ENCODE measurements around the gene MYH7.

Gene MYH7

DNA sequence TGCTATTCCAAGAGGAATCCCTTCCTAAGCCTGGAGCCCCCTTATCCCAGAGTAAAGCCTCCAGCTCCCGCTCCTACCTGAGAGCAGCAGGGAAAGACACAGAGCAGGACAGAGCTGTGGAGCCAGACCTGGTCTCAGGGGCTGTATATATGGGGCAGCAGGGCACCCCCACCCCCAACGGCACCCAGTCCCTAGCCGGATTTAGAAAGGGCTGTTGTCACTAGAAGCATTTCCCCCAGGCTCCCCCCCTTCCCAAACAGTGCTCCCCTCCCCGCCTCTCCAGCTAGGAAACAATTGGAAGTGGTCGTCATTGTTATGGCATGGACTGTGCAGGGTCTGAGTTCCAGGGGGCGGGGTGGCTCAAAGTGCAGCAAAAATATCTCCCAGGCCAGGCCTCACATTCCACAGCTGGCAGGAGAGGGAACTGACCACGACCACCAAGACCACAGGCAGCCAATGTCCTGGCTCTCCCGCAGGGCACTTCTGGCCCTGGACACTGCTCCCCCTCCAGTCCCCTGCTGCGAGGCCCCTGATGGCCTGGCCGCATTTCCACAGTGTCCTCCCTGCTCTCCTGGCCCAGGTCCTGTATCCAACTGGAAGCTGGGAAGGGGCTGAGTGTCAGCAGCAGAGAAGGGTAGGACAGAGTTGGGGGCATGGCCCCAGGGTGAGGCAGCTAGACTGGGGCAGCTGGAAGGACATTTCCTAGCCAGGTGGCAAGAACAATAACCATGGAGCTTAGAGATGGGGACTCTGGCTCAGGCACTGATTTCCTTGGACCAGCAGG lies at the start of gene MYH7:
MYH7 (minus strand) TSS at position 118 of the 784 bp plus-strand sequence. CDS start 1,928 bp downstream, outside the sequence.
- DNase-seq (ENCODE audit: low spot score), result no peak
- TF ChIP-seq, protein P1, sequence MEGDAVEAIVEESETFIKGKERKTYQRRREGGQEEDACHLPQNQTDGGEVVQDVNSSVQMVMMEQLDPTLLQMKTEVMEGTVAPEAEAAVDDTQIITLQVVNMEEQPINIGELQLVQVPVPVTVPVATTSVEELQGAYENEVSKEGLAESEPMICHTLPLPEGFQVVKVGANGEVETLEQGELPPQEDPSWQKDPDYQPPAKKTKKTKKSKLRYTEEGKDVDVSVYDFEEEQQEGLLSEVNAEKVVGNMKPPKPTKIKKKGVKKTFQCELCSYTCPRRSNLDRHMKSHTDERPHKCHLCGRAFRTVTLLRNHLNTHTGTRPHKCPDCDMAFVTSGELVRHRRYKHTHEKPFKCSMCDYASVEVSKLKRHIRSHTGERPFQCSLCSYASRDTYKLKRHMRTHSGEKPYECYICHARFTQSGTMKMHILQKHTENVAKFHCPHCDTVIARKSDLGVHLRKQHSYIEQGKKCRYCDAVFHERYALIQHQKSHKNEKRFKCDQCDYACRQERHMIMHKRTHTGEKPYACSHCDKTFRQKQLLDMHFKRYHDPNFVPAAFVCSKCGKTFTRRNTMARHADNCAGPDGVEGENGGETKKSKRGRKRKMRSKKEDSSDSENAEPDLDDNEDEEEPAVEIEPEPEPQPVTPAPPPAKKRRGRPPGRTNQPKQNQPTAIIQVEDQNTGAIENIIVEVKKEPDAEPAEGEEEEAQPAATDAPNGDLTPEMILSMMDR (IDR thresholded peaks at IDR 0.05; ENCODE audit: extremely low read depth, missing control alignments), result no peak

DNA sequence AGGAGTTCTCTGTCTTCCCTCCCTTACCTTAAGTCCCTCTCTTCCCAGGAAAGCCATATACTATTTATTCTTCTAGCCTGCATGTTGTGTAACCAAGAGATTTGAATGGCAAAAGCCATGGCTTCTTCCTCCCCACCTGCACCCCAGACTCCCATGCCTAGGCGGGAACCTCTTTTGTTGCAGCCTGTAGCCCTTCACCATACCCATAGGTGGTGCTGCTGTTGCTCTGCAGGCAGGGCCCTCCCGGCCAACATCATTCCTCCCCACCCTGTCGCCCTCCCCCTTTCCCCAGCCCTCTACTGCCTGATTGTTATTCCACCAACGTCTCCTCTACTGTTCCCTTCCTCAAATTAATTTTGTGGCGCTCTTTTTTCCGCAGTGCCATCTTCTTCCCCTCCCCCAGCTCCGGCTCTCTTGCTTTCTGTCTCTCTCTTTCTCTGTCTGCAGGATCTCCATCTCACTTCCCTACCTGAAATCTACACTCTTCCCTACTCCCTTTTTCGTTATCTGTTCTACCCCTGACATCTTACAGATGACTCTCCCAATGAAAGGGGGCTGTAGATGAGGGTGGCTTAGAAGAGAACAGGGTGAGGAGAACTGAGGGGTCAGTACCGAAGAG lies 47.9 kb upstream of the MYH7 start:
- DNase-seq (ENCODE audit: low spot score), result peak; percentile 34
- TF ChIP-seq, protein P1 (IDR thresholded peaks at IDR 0.05; ENCODE audit: extremely low read depth, missing control alignments), result no peak

DNA sequence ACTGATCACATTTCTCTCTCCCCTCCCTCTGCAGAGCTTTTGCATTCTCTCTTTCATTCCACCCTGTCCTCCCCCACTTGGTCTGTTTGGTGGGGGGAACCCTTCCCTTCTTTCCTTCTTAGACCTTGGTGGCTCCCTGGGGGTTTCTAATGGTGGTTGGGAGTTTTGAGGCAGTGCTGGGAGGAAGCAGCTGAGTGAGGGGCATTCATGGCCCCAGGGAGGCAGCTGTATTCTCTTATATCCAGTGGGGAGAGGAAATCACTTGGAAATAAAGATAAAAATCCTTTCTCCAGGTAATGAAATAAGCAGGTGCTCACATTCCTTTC lies 47.3 kb upstream of the MYH7 start:
- no peak for DNase-seq (ENCODE audit: low spot score)
- TF ChIP-seq, protein P1 (IDR thresholded peaks at IDR 0.05; ENCODE audit: extremely low read depth, missing control alignments), result no peak

DNA sequence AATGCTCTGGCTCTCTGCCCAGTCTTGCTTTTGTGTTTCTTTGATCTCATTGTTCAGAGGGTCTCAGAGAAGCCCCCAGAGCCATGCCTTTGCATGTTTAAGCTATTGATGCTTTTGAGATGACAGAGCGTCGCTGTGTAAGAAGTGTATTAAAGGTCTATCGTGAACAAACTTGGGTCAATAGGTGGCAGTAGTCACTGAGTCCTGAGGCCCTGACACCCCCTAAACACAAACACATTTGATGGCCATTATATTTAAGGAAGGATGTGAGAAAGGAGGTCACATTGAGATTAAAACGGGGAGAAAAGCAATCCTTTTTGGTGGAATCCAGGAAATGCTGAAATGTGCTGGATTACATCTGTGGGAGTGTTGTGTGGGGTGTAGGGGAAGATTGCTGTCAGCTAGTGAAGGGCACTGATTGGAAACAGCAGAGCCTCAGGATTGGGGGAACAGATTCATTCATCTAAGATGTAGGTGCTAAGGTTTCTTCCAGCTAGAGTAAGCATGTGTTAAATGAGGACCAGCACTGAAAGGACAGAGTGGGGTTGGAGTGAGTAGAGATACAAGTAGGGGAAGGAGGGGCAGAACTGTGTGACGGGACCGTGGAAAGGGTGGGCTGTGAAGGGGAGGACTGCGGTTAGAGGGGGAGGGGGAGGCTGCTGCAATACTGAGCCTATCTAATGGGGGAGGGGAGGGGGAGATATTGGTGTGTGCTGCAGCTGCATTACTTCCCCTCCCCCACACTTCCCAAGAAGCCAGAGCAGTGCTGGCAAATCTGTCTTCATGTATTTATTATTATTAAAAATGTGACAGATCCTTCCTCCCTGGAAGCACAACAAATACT lies 46.7 kb upstream of the MYH7 start:
- TF ChIP-seq, protein P1 (IDR thresholded peaks at IDR 0.05; ENCODE audit: extremely low read depth, missing control alignments), result no peak
- DNase-seq (ENCODE audit: low spot score), result no peak

DNA sequence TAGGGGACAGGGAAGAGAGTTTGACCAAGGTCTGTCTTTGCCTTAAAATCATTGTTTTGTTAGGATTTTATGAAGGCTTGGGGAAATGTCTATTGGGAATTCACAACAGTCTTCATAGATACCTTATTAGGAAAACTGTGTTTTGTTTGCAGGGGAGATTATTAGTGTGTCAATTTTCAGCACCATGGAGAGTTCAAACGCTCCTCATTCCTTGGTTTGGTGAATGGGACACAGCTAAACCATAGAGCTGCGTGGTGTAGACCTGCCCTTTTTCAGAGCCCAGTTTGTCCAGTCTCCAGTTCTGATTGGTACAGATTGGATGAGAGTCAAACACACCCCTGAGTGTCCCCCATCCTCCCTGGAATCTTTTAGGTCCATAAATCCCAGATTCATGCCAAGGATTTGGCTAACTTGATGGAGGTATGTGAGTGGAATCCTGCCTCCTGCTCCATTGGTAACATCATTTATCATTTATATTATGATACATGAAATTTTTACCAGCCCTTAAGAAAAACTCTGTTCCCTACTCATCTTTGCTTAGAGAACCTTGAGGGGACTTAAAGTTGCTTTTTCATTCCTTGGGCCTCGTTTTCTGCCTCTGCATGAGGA lies 46.0 kb upstream of the MYH7 start:
- TF ChIP-seq, protein P1 (IDR thresholded peaks at IDR 0.05; ENCODE audit: extremely low read depth, missing control alignments), result no peak
- DNase-seq (ENCODE audit: low spot score), result no peak

DNA sequence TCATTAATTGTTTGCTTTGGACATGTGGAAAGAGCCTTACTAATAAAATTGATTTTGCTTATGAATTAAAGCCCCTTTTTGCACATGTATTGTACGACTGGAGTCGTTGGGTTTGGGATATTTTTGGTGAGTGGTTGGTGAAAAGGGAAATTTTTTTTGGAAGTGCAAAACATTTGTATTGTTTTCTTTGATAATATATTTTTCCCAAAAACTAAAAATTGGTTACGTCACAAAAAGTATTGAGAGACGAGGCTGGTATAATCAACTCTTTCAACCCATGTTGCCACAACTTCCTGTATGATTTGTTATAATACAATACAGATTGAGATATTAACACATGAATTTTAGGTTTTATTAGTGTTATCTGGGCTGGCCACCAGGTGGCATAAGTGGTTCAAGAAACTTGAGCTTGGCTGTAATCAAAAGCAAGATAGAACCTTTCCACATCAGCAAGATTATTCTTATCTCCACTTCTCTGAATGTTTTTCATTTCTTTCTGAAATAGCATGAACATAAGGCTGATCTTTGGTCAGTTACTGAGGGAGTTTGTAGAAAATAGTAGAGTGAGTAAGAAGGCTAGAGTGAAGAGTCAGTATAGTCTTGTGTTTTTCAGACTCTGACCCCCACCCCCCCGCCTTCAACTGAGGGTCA lies 42.8 kb upstream of the MYH7 start:
- TF ChIP-seq, protein P1 (IDR thresholded peaks at IDR 0.05; ENCODE audit: extremely low read depth, missing control alignments), result peak; percentile 33
- DNase-seq (ENCODE audit: low spot score), result peak; percentile 49
